Lower leg skin (tissue), 3 donors: Measurements from ENCODE around the gene GIMAP6.

Experiments used
- CTCF ChIP-seq, 3 donors: fragments of 450-650 bp; IDR thresholded peaks; one replicate each; pipeline ENCODE4 v1.5.1; 2016; ENCODE audit warnings: antibody characterized with exemption in 3 of 3, mild to moderate bottlenecking in 3 of 3, moderate library complexity in 2 of 3
- POLR2A ChIP-seq, 2 donors: fragments of 450-650 bp; IDR thresholded peaks; one replicate each; pipeline ENCODE4 v1.6.1; 2016 to 2017; ENCODE audit warnings: antibody characterized with exemption in 2 of 2, mild to moderate bottlenecking in 1 of 2, moderate library complexity in 1 of 2

DNA sequence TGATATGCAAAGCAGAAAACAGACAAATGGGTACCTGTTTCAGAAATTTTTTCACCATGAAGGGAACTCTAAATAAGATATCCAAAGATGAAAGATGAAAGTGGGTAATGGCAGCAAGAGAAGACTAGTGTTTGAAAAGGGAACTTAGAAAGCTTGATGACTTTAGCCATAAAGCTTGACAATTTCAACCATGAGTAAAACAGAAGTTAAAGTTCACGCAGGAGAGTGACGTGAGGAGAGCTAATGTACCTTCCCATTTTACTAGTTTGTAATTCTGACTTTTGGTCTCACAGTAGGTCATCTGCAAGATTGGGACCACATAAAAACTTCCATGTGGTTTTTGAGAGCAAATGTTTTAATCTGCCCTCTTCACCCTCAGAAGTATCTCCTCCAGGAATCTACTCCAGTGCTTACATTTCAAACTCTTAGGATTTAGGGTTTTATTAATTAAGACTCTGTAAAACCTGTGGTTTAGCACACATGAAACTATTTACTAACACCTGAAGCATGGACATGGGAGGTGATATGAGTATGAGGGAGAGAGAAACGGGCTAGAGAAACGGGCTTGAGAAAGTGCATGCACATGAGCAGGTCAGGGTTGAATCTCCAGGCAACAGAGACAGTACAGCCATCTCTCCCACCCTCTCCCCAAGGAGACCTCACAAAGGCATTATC is 28.9 kb upstream of the GIMAP6 start:
- TF ChIP-seq CTCF (IDR thresholded peaks at IDR 0.05) = no peak
- no peak for TF ChIP-seq POLR2A (IDR thresholded peaks at IDR 0.05)
